Ectodermal cell (in vitro differentiated cells): Measurements from ENCODE around the gene LIN7C.
A peak's percentile ranks its signal among the peaks of the same experiment; 100 is the strongest.

ENCODE experiments used
- H3K27ac ChIP-seq: 2 replicates; pipeline ENCODE4 v1.7.0; 2013; ENCODE audit warnings: mild to moderate bottlenecking, low read depth, low read length; ENCODE audit not compliant: insufficient read depth, poor library complexity, severe bottlenecking
- H3K27me3 ChIP-seq: 2 replicates; pipeline ENCODE4 v1.7.0; 2013; ENCODE audit warnings: mild to moderate bottlenecking, low read length; ENCODE audit not compliant: insufficient read depth, control insufficient read depth, poor library complexity, severe bottlenecking
- H3K36me3 ChIP-seq: one replicate; pipeline ENCODE4 v1.7.0; 2013; ENCODE audit warnings: low read length; ENCODE audit not compliant: control insufficient read depth, insufficient read depth
- H3K4me1 ChIP-seq: one replicate; pipeline ENCODE4 v1.7.0; 2013; ENCODE audit warnings: low read length; ENCODE audit not compliant: control insufficient read depth, insufficient read depth
- H3K4me3 ChIP-seq: 2 replicates; pipeline ENCODE4 v1.7.0; 2013; ENCODE audit warnings: low read depth, low read length, control low read depth; ENCODE audit not compliant: insufficient read depth
- H3K9me3 ChIP-seq: 2 replicates; pipeline ENCODE4 v1.7.0; 2013; ENCODE audit warnings: mild to moderate bottlenecking, low read length, moderate library complexity; ENCODE audit not compliant: control insufficient read depth
- WGBS, 2 experiments: methylation state at CpG; one replicate each; pipeline ENCODE4 v1.1.7; 2013; ENCODE audit warnings: missing lambda C conversion rate in 2 of 2; 5-methylcytosine and 5-hydroxymethylcytosine counted together

Gene LIN7C

GRCh38 chr11:27472398-27473016, 34.1 kb downstream of the LIN7C start, which contains the start of gene LGR4:
Gene LGR4 (minus strand): TSS chr11:27472790. CDS start chr11:27472302, 488 bp downstream.
- no peaks in the 10 kb centered on the region for H3K9me3 ChIP-seq
- H3K4me1 ChIP-seq: peaks cover 14% of the 10 kb centered on the region
- H3K4me3 ChIP-seq: peak within 1 kb of the TSS; percentile 88
- WGBS, 2 experiments: 0% methylated on average over 56 to 57 of the region's 57 CpGs
- H3K27ac ChIP-seq: peak within 1 kb of the TSS; percentile 88
- no peaks in the 10 kb centered on the region for H3K36me3 ChIP-seq
- no peaks in the 10 kb centered on the region for H3K27me3 ChIP-seq

- Histone ChIP-seq H3K27me3 (no peaks in the 10 kb centered on the region), H3K4me3 (peak overlapping the region; percentile 88), H3K9me3 (no peaks in the 10 kb centered on the region), H3K27ac (peak overlapping the region; percentile 88), H3K4me1 (peaks cover 14% of the 10 kb centered on the region), H3K36me3 (no peaks in the 10 kb centered on the region)
- WGBS, 2 experiments: 0% methylated on average over 76 to 79 of the region's 79 CpGs
These were observed 34.8 kb downstream of the LIN7C start for GRCh38 chr11:27471589-27472397.

DNA sequence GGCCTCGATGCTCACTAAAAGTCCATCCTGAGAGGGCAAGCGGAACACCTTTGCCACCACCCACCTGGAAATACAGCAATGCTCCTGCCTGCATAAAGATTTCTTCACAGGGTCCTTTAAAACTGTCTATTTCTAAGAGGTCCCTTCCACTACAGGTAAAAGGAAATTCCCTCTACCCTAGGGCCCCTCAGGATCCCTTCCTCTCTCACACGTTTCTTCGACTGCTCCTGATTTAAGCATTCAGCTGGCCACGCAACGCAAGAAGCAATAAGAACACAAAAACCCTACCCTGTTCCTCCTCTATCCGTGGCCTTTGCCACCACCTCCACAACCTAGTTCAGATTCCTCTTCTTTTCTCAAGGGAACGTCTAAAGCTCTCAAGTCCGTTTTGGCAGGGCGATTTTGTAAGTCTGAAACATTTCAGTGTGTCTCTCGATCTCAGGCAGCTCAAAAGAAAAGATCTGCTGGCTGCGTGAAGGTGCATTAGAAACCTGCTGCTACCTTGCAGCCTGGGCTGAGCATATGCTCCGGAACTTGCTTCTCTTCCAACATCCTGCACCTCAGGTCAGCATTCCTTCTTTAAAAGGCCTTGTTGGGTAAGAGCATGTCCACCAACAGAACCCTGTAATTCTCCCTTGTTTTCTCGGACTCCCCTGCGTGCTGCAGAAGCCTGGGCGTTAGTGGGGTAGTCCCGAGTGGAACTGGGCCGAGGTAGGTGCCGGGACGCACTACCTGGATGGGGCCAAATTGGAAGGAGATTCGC, 35.6 kb downstream of the LIN7C start:
- Histone ChIP-seq H3K27ac (no peak overlapping the region), H3K4me3 (peak overlapping the region; percentile 88), H3K9me3 (no peaks in the 10 kb centered on the region), H3K36me3 (no peaks in the 10 kb centered on the region), H3K27me3 (no peaks in the 10 kb centered on the region), H3K4me1 (peaks cover 17% of the 10 kb centered on the region)
- WGBS, 2 experiments: 2 to 3% methylated on average over 21 of the region's 21 CpGs

- Histone ChIP-seq H3K4me1 (peaks cover 25% of the 10 kb centered on the region), H3K27me3 (no peaks in the 10 kb centered on the region), H3K36me3 (no peaks in the 10 kb centered on the region), H3K9me3 (no peaks in the 10 kb centered on the region), H3K4me3 (peak overlapping the region; percentile 88), H3K27ac (no peak overlapping the region)
- WGBS, 2 experiments: 11 to 17% methylated on average over 3 of the region's 3 CpGs
These were observed 36.4 kb downstream of the LIN7C start for GRCh38 chr11:27470166-27470565.

DNA sequence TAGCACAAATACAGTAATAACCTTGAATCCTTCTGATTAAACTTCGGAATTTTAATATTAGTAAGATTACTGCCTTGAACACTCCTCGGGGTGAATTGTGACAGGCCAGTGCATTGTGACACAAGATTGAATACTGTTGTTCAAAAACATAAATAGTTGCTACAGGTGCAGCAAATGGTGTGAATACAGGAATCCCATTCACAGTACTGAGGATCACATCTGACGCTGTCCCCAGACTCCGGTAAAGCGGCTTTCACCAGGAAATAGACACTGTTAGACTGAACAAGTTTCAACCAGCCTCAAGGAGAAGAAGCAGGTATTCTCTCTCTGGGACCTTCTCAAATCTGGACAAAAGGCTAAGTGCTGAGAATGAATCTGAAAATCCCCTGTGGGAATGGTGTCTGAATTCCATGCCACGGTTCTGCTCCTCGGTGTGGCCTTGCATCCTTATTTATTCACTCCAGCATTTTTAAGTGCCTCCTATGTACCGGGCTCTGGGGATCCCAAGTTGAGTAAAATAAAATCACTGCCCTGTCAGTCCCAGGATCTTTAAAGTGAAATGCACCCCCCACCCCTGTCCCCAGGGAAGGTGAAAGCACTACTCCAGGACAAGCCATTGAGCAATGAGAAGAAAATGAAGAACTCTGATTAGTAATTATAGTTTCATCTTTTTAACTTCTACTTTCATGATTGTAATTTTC, 37.4 kb downstream of the LIN7C start:
- peak overlapping the region; percentile 88 for H3K4me3 ChIP-seq

DNA sequence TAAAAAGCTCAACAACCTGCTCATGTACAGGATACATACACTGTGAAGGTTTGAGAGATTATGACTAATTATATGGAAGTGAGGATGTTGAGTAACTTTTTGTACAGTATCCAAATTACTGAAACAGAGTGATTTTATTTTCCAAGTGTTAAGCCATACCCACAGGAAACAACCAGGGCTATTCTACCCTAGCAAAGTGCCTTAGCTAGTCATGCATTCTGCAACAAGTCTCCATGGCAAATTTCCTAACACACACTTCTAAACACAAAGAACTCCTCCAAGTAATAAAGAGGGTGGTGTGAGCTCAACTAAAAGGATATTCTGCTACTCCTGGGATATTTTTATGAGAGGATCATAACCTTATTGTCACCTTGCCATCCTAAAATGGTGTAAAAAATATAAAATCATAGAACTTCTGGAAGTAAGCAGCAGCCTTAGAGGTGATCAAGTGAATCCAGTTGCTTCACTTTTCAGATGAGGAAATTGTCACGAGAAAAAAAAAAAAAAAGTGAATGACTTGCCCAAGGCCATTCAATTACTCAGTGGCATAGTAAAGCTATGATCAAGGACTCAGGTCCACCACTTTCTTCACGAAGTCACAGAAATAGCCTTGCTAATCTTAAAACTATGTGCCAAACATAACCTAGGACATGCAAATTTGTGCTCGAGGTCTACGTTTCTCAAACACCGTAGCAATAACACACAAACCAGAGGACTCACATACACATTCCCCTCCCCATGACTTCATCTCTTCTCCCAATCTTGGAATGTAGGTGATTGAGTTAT, 38.2 kb downstream of the LIN7C start:
- Histone ChIP-seq H3K27me3 (no peaks in the 10 kb centered on the region), H3K4me3 (peak overlapping the region; percentile 88), H3K36me3 (no peaks in the 10 kb centered on the region), H3K27ac (no peak overlapping the region), H3K4me1 (peaks cover 35% of the 10 kb centered on the region), H3K9me3 (no peaks in the 10 kb centered on the region)
- 79% methylated on average over 5 of the region's 5 CpGs for WGBS, 2 experiments

More for the DNA sequence above, 37.4 kb downstream of the LIN7C start:
- Histone ChIP-seq H3K27ac (no peak overlapping the region), H3K27me3 (no peaks in the 10 kb centered on the region), H3K4me1 (peaks cover 33% of the 10 kb centered on the region), H3K9me3 (no peaks in the 10 kb centered on the region), H3K36me3 (no peaks in the 10 kb centered on the region)
- 66 to 70% methylated on average over 8 of the region's 8 CpGs for WGBS, 2 experiments

GRCh38 chr11:27467181-27467913, 39.2 kb downstream of the LIN7C start:
- peaks cover 39% of the 10 kb centered on the region for H3K4me1 ChIP-seq
- WGBS, 2 experiments: 92 to 96% methylated on average over 10 to 11 of the region's 13 CpGs
- no peaks in the 10 kb centered on the region for H3K9me3 ChIP-seq
- no peaks in the 10 kb centered on the region for H3K36me3 ChIP-seq
- H3K27me3 ChIP-seq: no peaks in the 10 kb centered on the region
- no peak overlapping the region for H3K27ac ChIP-seq
- no peak overlapping the region for H3K4me3 ChIP-seq

DNA sequence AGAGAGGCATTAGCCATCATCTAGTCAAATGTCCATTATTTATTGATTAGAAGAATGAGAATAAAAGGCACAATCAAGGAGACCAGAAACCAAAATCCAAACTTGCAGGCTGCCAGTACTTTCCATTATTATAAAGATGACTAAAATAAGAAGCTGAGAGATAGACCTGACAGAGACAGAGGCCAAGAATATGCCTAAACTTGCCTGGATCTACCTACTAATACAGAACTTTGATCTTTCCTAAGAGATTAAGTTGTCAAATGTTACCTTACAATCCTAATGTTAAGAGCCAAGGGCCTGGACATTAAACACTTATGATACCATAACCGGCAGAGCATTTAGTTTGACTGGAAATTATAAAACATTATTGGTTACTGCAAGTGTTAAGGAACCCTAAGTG, 40.2 kb downstream of the LIN7C start:
- H3K4me1 ChIP-seq: peaks cover 49% of the 10 kb centered on the region
- no peak overlapping the region for H3K4me3 ChIP-seq
- H3K27ac ChIP-seq: no peak overlapping the region
- WGBS, 2 experiments: 100% methylated on average over 1 of the region's 1 CpG
- H3K9me3 ChIP-seq: no peaks in the 10 kb centered on the region
- H3K27me3 ChIP-seq: no peaks in the 10 kb centered on the region
- no peaks in the 10 kb centered on the region for H3K36me3 ChIP-seq

GRCh38 chr11:27465629-27466028, 40.9 kb downstream of the LIN7C start:
- no peak overlapping the region for H3K27ac ChIP-seq
- H3K9me3 ChIP-seq: no peaks in the 10 kb centered on the region
- WGBS, 2 experiments: 87 to 92% methylated on average over 2 to 3 of the region's 3 CpGs
- H3K4me3 ChIP-seq: no peak overlapping the region
- no peaks in the 10 kb centered on the region for H3K27me3 ChIP-seq
- H3K36me3 ChIP-seq: no peaks in the 10 kb centered on the region
- peaks cover 56% of the 10 kb centered on the region for H3K4me1 ChIP-seq
